ENCODE data around the gene HEATR1. TPM values are rescaled to one million over a fixed set of nuclear protein-coding genes. Genes with fewer than 3 reads are reported as not detected.

HEATR1 gene
- total and polyA plus RNA-seq, 12 donors, result 3.5 to 50.8 (median 23.1) TPM

DNA sequence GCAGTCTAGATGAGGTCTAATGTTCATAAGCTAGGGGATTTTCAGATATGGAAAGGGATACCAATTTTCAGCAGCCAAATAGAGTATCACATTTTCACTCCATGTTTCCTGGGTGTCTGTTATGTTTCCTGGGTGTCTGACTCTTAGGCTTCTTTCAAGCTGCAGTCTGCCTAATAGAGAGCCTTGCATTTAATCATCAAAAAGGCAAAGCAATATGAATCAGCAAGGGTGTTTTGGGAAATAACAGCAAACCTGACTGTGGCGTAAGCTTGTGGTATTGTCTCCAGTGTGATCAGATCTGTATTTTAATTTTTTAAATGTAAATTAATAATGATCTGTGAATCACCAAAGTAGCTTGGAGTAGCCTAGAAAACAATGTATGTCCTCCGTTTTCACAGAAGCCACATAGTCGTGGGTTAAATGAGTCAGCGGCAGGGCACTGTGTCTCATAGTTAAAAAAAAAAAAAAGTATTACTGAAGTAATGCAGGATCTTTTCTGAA is 70.1 kb downstream of the HEATR1 start:
- TF ChIP-seq, protein P1, sequence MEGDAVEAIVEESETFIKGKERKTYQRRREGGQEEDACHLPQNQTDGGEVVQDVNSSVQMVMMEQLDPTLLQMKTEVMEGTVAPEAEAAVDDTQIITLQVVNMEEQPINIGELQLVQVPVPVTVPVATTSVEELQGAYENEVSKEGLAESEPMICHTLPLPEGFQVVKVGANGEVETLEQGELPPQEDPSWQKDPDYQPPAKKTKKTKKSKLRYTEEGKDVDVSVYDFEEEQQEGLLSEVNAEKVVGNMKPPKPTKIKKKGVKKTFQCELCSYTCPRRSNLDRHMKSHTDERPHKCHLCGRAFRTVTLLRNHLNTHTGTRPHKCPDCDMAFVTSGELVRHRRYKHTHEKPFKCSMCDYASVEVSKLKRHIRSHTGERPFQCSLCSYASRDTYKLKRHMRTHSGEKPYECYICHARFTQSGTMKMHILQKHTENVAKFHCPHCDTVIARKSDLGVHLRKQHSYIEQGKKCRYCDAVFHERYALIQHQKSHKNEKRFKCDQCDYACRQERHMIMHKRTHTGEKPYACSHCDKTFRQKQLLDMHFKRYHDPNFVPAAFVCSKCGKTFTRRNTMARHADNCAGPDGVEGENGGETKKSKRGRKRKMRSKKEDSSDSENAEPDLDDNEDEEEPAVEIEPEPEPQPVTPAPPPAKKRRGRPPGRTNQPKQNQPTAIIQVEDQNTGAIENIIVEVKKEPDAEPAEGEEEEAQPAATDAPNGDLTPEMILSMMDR (IDR thresholded peaks at IDR 0.05), result no peak
- TF ChIP-seq POLR2A (IDR thresholded peaks at IDR 0.05), result no peak
- 53 to 66% (median 61%) methylated on average over 4 of the region's 4 CpGs for WGBS, 4 donors
- Histone ChIP-seq H3K27me3 (no peaks in the 10 kb centered on the region), H3K9me3 (replicated peaks in 1 of 3) (no peaks in the 10 kb centered on the region), H3K36me3 (replicated peaks in 1 of 2) (peaks cover 0 to 29% of the 10 kb centered on the region in 2 donors), H3K4me3 (no peak overlapping the region), H3K4me1 (replicated peaks in 1 of 2) (no peaks in the 10 kb centered on the region), H3K27ac (no peak overlapping the region)
- DNase-seq, result no peak
- intact Hi-C loops (cut with DNase I), result no loop called here

DNA sequence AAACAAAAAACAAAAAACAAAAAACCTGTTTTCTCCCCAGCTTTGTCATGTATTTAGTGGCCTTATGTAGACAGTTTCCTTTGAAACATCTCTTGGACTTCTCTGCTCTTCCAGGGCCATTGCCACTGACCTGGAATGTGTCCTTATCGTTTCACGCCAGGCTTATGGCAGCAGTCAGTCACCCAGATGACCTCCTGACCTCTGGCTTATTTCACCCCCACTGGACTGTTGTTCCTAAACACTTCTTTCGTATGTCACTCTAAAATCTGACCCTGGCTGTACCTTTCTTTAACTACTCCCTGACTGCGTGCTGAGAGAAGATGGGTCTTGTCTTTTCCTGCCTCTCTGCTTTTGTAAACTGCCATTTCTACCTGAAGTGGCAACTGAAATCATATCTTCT is 71.5 kb downstream of the HEATR1 start:
- peaks cover 0 to 16% of the 10 kb centered on the region in 2 donors for H3K36me3 ChIP-seq (replicated peaks in 1 of 2)
- H3K27ac ChIP-seq, result no peak overlapping the region
- WGBS, 4 donors, result 87 to 94% (median 88%) methylated on average over 4 of the region's 4 CpGs
- H3K4me3 ChIP-seq, result no peak overlapping the region
- TF ChIP-seq POLR2A (IDR thresholded peaks at IDR 0.05), result no peak
- TF ChIP-seq, protein P1 (IDR thresholded peaks at IDR 0.05), result no peak
- no peaks in the 10 kb centered on the region for H3K27me3 ChIP-seq
- no peaks in the 10 kb centered on the region for H3K9me3 ChIP-seq (replicated peaks in 1 of 3)
- no peak for DNase-seq
- intact Hi-C loops (cut with DNase I), result no loop called here
- no peaks in the 10 kb centered on the region for H3K4me1 ChIP-seq (replicated peaks in 1 of 2)

DNA sequence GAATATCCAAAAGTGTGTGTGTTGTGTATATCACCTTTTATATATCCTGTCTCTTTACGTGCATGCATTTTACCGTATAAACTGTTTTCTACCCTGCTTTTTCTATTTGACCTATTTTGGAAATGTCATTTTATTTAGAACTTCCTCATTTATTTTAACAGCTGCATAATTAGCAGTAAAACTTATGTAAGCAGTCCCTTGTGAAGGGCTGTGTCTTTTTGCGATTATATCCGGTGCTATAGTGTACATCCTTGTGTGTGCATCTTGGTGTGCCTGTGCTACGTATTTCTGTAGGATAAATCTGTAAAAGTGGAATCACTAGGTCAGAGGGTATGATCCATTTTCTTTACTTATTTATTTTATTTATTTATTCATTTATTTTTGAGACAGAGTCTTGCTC is 73.4 kb downstream of the HEATR1 start:
- no peak overlapping the region for H3K27ac ChIP-seq
- no peaks in the 10 kb centered on the region for H3K9me3 ChIP-seq (replicated peaks in 1 of 3)
- intact Hi-C loops (cut with DNase I), result no loop called here
- H3K36me3 ChIP-seq (replicated peaks in 1 of 2), result peaks cover 0 to 25% of the 10 kb centered on the region in 2 donors
- TF ChIP-seq POLR2A (IDR thresholded peaks at IDR 0.05), result no peak
- TF ChIP-seq, protein P1 (IDR thresholded peaks at IDR 0.05), result no peak
- DNase-seq, result no peak
- WGBS, 4 donors, result 67 to 81% (median 74%) methylated on average over 5 of the region's 5 CpGs
- no peaks in the 10 kb centered on the region for H3K4me1 ChIP-seq (replicated peaks in 1 of 2)
- no peaks in the 10 kb centered on the region for H3K27me3 ChIP-seq
- no peak overlapping the region for H3K4me3 ChIP-seq

DNA sequence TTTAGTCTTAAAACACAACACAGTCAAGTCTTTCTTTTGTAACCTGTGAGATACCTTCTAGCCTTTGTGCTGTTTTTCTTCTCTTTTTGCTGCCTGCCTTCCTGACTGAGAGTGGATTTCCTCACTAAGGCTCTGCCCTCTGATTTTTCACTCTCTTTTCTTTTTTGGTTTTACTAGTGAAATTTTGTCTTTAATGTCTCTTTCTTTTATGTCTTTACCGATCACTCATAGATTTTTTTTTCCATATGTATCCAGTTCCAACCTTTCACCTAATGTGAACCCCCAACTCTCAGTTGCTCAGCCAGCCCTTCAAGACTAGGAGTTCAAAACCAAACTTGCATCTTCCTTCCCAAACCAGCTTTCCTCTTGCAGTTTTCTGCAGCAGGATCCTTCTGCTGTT is 74.0 kb downstream of the HEATR1 start:
- Histone ChIP-seq H3K4me1 (replicated peaks in 1 of 2) (no peaks in the 10 kb centered on the region), H3K36me3 (replicated peaks in 1 of 2) (peaks cover 0 to 22% of the 10 kb centered on the region in 2 donors), H3K9me3 (replicated peaks in 1 of 3) (no peaks in the 10 kb centered on the region), H3K27ac (no peak overlapping the region), H3K27me3 (no peaks in the 10 kb centered on the region), H3K4me3 (no peak overlapping the region)
- TF ChIP-seq, protein P1 (IDR thresholded peaks at IDR 0.05), result no peak
- TF ChIP-seq POLR2A (IDR thresholded peaks at IDR 0.05), result no peak
- intact Hi-C loops (cut with DNase I), result no loop called here
- no peak for DNase-seq
- WGBS, 4 donors, result 86 to 93% (median 91%) methylated on average over 1 of the region's 1 CpG

Data from adrenal gland (tissue), 12 donors.